ENCODE measurements around the gene CFAP61. TPM values are rescaled to one million over a fixed set of nuclear protein-coding genes. Genes with fewer than 3 reads are reported as not detected.
"Not testable (repeated sequence)": the region's sequence is repeated elsewhere in the genome, so short reads cannot be mapped to it uniquely, and the experiment has no call there.

The CFAP61 gene
- total RNA-seq, 1 experiment from 2014 or later = 0.32 TPM

DNA sequence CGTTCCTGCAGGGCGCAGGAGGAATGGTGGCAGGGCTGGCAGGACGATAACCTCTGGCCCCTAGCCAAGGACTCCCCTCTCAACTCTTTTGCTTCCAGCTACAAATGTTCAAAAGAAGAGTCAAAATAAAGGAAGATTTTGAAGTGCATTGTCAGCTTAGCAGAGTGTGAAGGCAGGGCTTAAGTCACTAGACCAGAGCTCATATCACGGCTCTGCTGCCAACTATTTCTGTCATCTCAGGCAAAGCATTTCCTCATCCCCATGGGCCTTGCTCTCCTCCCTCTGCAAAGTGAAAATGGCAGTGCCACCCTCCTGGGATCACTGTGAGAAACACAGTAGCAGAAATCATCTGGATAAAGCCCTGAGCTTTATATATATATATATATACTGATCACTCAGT, 36.7 kb downstream of the CFAP61 start:
- DNase-seq (ENCODE audit: extremely low read depth, low read depth) = no peak

DNA sequence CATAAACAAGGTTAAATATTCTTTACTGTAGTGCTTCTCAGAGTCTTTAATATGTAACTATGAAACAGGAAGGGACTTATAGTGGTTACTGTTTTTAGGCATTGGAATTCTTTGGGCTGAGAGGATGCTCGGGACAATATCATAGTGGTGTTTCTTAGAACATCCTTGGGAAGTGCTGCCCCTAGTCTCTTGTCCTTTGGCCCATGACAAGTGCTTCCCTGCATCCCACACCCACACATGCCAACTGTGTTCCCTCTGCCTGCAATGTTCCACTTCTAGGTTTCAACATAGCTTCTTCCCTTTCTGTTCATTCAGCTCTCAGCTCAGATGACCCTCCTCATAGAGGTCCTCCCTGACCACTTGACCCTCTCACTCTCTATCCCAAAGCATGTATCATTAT, 37.6 kb downstream of the CFAP61 start:
- DNase-seq (ENCODE audit: extremely low read depth, low read depth) = no peak

DNA sequence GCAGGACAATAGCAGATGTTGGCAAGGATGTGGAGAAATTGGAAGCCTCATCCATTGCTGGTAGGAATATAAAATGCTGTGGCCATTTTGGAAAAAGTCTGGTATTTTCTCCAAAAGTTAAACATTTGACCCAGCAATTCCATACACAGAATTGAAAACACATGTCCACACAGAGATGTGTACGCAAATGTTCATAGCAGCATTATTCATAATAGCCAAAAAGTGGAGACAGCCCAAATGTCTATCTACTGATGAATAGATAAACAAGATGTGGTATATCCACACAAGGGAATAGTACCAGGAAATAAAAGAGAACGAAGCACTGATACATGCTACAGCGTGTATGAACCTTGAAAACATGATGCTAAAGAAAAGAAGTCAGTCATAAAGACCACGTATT, 40.5 kb downstream of the CFAP61 start:
- DNase-seq (ENCODE audit: extremely low read depth, low read depth) = no peak

DNA sequence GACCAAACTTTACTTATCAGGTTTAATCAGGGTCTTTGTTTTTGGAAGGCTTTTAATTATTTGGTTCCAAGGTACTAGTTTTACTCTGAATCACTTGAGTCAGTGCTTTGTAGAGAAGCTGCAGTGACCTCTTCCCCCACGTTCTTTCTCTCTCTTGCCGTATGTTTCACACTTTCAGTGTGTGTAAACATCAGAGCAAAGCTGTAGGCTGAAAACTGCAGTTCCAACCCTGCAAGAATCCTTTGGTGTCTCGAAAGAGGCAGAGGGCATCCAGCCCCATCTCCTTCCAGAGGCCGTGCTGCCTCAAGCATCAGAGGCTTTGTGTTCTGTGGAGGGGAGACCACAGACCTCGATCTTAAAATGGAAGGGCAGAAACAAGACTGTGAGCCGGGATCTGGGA, 42.1 kb downstream of the CFAP61 start:
- no peak for DNase-seq (ENCODE audit: extremely low read depth, low read depth)

DNA sequence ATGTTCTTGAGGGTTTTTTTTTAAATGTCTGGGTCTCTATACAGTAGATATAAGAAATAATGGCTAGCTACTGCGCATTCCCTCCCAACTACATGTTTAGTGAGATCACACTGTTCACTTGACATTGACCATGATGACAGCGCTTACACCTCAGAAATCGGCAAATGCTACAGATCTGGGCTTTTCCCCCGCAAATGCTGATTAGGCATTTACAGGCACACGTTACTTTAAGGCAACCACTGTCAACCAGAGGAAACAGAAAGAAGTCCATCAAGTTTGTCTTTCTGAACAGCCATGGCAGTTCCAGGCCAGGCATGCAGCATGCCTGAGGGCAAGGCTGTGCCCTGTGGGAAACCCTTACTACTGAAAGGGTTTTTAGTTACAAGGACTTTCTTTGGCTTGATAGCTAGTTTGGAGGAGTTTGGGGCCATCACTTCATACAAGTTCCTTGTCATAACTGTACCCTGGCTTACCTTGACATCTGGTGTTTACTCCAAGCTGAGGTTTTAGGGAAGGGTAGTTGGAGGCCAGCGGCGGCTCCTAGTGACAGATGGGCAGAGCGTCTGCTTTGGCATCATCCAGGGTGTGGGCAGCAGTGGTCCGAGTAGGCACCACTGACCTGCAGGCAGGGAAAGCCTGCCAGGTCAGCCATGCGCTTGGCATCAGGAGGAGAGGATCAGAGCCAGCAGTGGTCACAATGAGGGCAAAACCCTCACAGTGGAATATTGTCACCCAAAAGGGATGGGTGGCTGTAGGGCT, 43.0 kb downstream of the CFAP61 start:
- DNase-seq (ENCODE audit: extremely low read depth, low read depth) = no peak

DNA sequence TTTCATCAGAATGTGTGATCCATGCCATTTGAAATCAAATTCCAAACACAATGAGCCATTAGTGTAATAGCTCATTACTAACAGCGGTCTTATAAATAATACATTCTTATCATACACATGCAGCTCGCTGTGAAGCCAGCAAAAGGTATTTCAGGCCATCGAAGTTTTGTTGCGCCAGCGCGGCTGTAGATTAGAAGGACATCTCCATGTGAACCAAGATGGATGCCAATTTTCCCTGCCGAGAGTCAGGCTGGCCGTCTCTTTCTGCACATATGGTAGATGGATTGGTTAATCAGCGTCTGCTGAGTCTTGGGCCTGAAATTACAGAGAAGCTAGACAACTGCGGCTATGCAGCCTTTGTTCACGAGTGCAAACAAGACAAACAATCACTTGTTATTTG, 44.1 kb downstream of the CFAP61 start:
- DNase-seq (ENCODE audit: extremely low read depth, low read depth) = no peak

DNA sequence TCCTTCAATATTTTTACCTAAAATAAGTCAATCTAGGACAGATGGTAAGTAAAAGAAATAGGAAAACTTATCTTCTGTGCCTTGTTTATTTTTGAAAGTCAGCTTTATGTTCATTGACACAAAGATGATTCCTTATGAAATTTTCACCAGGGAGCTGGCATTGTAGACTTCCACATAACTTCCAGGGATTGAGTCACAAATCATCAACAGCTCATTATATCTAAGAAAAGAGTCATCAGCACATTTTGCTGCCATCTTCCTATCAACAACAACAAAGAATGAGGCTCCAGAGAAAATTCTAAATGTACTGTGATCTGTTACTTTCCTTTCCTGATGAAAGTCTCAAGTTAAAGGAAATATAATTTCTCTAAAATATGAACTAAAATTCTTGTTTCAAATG, 48.5 kb downstream of the CFAP61 start:
- DNase-seq (ENCODE audit: extremely low read depth, low read depth) = no peak

DNA sequence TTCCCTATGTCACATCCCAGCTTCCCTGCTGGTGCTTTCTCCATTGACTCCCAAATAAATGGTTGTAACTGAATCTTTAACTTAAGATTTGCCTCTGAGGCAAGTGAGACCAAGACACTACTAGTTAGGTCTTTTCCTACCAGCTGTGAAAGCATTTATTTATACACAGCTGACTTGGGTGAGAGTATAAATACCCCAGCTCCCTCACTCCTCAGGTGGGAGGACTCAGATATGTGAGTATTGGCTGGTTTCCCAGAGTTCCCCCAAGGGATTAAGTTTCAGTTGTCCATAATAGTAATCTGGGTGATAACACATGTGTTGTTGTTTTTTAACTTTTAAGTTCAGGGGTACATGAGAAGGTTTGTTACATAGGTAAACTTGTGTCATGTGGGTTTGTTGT, 49.8 kb downstream of the CFAP61 start:
- DNase-seq (ENCODE audit: extremely low read depth, low read depth) = no peak

DNA sequence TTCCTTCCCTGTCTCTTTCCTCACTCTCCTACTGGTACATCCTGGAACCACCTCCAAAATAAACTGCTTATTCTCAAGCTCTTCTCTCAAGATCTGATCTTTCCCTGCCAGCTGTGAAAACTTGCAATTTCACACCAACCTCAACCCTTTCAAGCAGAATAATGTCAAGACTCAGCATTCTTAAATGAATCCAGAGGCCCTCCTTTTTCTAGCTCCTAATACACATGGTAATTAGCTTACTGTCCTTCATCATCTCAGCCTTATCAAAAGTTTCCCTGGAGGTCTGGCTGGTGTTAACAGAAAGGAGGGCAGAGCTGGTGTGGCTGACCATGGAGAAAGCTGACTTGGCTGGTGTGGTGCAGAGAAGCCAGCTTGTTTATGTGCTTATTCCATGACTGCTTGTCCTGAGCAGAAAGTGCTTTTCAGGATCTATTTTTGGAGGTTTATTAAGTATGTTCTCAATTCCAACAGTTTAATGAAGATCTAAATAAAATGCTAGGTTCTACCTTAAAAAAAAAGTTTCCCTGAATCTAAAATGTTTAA, 50.5 kb downstream of the CFAP61 start:
- no peak for DNase-seq (ENCODE audit: extremely low read depth, low read depth)

DNA sequence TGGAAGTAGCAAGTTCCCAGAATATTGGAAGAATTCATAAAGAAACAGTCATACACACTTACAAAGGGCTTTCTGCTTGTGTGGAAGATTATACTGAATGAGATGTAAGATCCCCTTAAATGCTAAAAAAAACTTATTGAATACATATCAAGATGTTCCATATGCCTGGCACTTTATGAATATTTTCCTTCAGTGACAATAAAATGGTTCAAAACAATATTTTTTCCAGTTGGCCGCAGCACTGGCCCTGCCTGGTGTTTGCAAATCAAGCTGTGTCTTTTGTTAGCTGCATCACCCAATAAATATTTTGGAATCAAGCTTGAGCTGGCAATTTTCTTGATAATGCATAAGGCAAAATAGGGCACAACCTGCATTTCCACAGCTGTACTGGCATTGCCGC, 51.2 kb downstream of the CFAP61 start:
- DNase-seq (ENCODE audit: extremely low read depth, low read depth) = no peak

DNA sequence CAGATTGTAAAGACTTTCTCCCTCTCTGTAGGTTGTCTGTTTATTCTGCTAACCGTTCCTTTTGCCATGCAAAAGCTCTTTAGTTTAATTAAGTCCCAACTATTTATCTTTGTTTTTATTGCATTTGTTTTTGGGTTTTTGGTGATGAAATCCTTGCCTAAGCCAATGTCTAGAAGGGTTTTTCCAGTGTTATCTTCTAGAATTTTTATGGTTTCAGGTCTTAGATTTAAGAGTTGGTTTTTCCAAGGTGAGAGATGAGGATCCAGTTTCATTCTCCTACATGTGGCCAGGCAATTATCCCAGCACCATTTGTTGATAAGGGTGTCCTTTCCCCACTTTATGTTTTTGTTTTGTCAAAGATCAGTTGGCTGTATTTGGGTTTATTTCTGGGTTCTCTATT, 70.9 kb downstream of the CFAP61 start:
- DNase-seq (ENCODE audit: extremely low read depth, low read depth) = not testable (repeated sequence)

DNA sequence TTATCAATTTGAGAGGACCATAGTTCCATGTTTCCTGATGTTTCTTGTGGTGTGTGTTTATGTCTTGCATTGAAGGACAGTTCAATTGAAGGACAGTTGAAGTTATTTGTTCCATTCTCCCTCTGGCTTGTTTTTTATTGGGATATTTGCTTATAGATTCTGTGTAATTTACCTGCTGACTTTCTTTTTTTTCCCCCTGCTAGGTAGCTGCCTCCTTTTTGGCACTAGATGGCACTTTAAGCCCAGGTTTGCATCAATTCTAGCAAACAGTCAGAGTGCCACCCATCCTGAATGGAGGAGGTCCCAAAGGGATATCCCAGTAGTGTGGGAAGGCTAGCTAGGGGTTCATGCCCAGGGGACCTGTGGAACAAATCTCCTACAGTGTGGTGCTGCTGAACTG, 78.1 kb downstream of the CFAP61 start:
- DNase-seq (ENCODE audit: extremely low read depth, low read depth) = peak; percentile 6

DNA sequence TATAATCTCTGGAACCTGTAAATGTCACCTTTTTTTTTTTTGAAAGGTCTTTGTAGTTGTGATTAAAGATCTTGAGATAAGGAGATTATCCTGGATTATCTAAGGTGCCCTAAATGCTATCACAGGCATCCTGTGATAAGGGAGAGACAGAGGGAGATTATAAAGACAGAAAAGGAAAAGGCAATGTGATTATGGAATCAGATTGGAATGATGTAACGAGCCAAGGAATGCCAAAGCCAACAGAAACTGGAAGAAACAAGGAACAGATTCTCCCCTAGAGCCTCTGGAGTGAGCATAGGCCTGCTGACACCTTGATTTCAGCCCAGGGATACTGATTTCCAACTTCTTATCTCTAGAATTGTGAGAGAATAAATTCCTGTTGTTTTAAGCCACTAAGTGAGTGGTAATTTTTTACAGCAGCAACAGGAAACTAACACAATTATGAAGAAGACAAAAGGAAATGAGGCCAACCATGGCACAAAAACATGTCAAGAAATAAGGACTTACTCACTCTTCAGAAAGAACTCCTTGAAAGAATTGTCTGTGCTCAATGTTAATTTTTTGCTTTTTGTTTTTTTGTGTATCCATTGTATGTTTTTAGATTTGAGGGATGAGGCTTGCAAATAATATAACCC, 82.7 kb downstream of the CFAP61 start:
- no peak for DNase-seq (ENCODE audit: extremely low read depth, low read depth)

DNA sequence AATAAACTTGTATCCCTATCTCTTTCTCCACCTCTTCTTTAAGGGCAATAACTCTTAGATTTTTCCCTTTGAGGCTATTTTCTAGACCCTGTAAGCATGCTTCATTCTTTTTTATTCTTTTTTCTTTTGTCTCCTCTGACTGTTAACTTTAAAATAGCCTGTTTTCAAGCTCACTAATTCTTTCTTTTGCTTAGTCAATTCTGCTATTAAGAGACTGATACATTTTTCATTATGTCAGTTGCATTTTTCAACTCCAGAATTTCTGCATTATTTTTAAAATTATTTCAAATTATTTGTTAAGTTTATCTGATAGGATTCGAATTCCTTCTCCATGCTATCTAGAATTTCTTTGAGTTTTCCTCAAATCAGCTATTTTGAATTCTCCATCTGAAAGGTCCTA, 84.0 kb downstream of the CFAP61 start:
- no peak for DNase-seq (ENCODE audit: extremely low read depth, low read depth)

DNA sequence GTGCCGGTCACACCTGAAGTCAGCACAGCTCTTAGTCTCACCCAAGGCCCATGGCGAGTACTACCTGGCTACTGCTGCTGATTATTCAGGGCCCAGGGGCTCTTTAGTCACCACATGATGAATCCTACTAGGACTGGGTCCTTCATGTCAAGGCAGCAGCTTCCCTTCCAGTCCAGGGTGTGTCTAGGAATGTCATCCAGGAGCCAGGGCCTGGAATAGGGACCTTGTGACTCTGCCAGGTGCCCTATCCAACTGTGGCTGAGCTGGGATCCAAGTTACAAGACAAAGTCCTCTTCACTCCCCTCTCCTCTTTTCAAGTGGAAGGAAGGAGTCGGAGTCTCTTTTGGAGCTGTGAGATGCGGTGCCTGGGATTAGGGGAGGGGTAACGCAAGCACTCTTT, 85.5 kb downstream of the CFAP61 start:
- no peak for DNase-seq (ENCODE audit: extremely low read depth, low read depth)

DNA sequence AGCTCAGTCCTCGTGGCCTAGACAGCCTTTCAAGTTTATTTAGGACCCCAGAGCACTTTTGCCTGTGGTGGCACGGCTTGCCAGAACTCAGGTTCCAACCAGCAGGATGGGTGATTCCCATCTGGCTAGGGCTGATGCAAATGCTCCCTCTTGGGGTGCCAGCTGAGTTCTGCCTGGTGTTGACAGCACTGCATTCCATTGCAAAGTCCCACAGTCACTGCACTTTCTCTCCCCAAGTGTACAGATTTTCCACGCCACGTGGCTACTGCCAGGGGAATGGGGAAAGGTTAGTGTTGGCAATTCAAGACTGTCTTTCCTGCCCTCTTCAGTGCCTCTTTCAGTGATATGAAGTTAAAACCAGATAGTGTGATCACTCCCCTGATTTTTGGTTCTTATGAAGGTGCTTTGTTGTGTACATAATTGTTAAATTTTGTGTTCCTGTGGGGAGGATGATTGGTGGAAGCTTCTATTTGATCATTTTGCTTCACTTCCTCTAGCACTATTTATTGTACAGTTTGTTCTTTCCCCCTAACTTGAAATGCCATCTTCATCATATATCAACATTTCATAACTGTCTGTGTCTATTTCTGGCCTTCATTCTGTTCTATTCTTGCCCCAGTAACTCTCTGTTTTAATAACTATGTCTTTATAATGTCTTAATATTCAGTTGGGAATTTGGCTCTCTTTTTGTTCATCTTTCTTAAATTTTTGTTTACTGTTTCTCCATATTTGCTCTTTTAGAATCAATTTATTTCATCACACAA, 86.2 kb downstream of the CFAP61 start:
- DNase-seq (ENCODE audit: extremely low read depth, low read depth) = no peak

DNA sequence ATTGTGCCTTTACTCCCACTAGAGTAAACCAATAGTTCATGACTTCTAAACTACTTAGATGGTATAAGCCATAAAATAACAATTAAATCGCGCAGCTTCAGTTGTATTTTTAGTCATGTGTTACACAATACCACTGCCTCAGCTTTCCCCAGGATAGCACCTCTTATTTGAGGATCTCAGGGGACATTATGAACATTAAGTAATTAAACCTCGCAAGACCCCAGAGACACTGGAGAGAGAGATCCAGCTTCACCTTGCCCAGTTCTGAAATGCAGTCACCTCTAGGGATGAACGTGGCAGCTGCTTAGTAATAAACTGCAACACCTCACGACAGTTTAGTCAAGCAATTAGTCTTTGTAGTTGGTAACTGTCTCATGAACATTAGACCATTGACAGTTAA, 87.1 kb downstream of the CFAP61 start:
- no peak for DNase-seq (ENCODE audit: extremely low read depth, low read depth)

DNA sequence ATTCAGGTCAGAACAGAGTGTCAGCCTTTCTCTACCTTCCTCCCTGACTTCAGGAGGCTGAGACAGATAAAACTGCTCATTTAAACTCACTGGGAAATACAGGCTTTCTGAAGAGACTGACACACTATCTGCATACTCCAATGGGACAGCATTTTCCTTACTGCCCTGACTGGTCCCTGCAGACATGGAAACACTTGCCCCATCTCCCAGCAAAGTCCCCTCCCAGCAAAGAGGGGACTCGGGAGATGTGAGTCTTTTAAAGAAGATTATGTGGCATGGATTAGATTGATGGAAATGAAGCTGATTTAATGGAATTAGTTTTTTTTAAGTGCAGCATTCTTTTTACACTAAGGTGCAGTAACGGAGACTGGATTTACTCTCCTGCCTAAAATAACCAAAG, 90.8 kb downstream of the CFAP61 start:
- DNase-seq (ENCODE audit: extremely low read depth, low read depth) = no peak

DNA sequence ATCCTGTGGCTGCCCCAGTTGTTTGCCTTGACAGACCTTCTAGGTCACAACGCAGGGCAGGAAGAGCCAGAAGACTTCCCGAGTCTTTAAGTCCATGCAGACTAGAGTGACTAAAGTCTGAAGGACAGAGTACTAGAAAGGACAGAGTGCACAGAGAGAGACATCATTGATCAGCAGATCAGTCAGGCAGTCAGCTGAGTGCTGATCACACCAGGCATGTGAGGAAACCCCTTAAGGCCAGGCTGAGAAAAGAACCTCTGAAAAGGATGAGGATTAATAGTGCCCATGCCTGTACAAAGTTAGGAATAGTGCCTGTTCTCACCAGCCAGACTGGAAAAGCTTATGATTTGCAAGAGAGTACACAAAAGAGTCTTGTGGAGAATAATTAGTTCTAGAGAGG, 91.3 kb downstream of the CFAP61 start:
- no peak for DNase-seq (ENCODE audit: extremely low read depth, low read depth)

DNA sequence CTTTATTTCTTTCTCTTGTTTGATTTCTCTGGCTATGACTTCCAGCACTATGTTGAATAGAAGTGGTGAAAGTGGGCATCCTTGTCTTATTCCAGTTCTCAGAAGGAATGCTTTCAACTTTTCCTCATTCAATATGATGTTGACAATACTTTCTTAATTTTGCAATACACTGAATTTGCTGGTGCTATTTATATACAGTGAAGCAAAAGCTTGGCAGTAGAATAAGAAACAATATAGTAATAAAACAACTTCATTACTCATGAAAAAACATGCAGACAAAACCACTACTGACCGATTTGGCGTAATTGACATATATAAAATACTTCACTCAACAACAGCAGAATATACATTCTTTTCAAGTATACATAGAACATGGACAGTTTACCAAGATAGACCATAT, 96.4 kb downstream of the CFAP61 start:
- no peak for DNase-seq (ENCODE audit: extremely low read depth, low read depth)

DNA sequence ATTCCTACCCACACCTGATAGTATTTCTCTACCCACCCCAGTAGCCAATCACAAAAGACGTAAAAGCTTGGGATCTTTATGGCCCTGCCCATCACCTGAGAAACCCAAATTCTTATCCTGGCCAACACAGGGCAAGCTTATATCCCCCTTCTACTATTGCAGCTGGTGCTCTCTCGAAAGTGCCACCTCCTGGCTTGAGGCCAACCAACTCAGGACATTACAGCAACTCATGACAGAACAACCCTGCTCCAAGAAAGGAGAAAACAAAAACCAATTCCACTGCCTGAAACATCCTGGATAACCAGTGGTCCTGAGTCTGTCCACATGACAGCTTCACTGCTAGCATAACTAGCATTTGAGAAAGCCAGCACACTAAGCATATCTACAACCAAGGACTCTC, 97.9 kb downstream of the CFAP61 start:
- no peak for DNase-seq (ENCODE audit: extremely low read depth, low read depth)

DNA sequence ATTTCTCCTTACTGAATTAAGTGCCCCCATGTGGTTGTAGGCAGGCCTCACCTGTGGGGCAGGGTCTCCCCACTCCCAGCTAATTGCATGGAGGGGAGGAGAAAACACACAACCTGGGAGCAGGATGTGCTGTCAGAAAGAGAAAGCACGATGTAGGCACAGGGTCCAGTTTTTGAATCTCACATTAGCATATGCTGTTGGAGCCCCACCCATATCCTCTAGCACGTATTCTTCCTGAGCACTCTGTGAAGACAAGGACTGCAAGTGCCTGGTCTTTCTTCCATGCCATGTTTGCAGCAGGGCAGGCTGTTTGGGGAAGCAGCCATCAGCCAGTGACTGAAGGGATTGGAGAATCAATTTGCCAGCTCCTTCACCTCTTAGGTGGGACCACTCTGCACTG, 108.2 kb downstream of the CFAP61 start:
- DNase-seq (ENCODE audit: extremely low read depth, low read depth) = no peak

Data from NCI-H460 (cell line).